ENCODE data around the gene UBIAD1. TPM values are rescaled to one million over a fixed set of nuclear protein-coding genes. Genes with fewer than 3 reads are reported as not detected.

Gene UBIAD1
- total RNA-seq, 2 experiments from 2014 or later: 22.7 to 28.9 TPM

GRCh38 chr1:11229203-11229602, 43.8 kb upstream of the UBIAD1 start:
- no peaks in the 10 kb centered on the region for H3K9me2 ChIP-seq (ENCODE audit: insufficient read depth, low read length)
- peak; percentile 59 for DNase-seq (ENCODE audit: low spot score)
- no peaks in the 10 kb centered on the region for H3K9me3 ChIP-seq (ENCODE audit: low read length)
- H4K20me1 ChIP-seq (ENCODE audit: insufficient read depth, low read length): no peaks in the 10 kb centered on the region
- CTCF ChIA-PET (ENCODE audit: unreplicated experiment): no interaction called here
- peak overlapping the region; percentile 86 for H3K27ac ChIP-seq (ENCODE audit: low read depth, low read length, poor library complexity, severe bottlenecking)
- BruUV-seq (replicated peaks): no TSS peak
- peak overlapping the region; percentile 8 for H3K4me3 ChIP-seq (ENCODE audit: low read depth, low read length, poor library complexity, severe bottlenecking)
- intact Hi-C loops (cut with micrococcal nuclease; ENCODE audit: unreplicated experiment): no loop called here
- peaks cover 22% of the 10 kb centered on the region; the same call in 1 of the 2 replicates for H3K79me2 ChIP-seq (ENCODE audit: insufficient read depth, low read depth, low read length)
- TF ChIP-seq CTCF (conservative IDR thresholded peaks at IDR 0.05; ENCODE audit: low read length) (no peak), EZH2phosphoT487 (IDR thresholded peaks at IDR 0.05; ENCODE audit: borderline replicate concordance, low read depth, low read length) (no peak)
- H3K36me3 ChIP-seq (ENCODE audit: insufficient read depth, low read length): peaks cover 92% of the 10 kb centered on the region
- H2AFZ ChIP-seq (ENCODE audit: low read length): no peak overlapping the region
- POLR2A ChIA-PET: interaction anchor here (1.0 to 1.8 kb wide), 5 partner anchors 10 to 131 kb away, joined by 3 to 6 read pairs (median 4); no protein-coding TSS in a partner anchor
- H3K4me2 ChIP-seq (ENCODE audit: low read length): peak overlapping the region; percentile 56
- H3K4me1 ChIP-seq (ENCODE audit: insufficient read depth, low read length, poor library complexity, severe bottlenecking): peaks cover 51% of the 10 kb centered on the region

GRCh38 chr1:11233208-11233607, 39.8 kb upstream of the UBIAD1 start:
- H3K79me2 ChIP-seq (ENCODE audit: insufficient read depth, low read depth, low read length): no peaks in the 10 kb centered on the region
- intact Hi-C loops (cut with micrococcal nuclease; ENCODE audit: unreplicated experiment): no loop called here
- TF ChIP-seq CTCF (conservative IDR thresholded peaks at IDR 0.05; ENCODE audit: low read length) (no peak), EZH2phosphoT487 (IDR thresholded peaks at IDR 0.05; ENCODE audit: borderline replicate concordance, low read depth, low read length) (no peak)
- no peak for DNase-seq (ENCODE audit: low spot score)
- no peak overlapping the region for H3K4me2 ChIP-seq (ENCODE audit: low read length)
- CTCF ChIA-PET (ENCODE audit: unreplicated experiment): no interaction called here
- no TSS peak for BruUV-seq (replicated peaks)
- POLR2A ChIA-PET: interaction anchor here (0.6 to 1.4 kb wide), 2 partner anchors 7 to 487 kb away, joined by 3 read pairs; no protein-coding TSS in a partner anchor
- H3K4me3 ChIP-seq (ENCODE audit: low read depth, low read length, poor library complexity, severe bottlenecking): no peak overlapping the region
- H4K20me1 ChIP-seq (ENCODE audit: insufficient read depth, low read length): no peaks in the 10 kb centered on the region
- H3K9me2 ChIP-seq (ENCODE audit: insufficient read depth, low read length): no peaks in the 10 kb centered on the region
- H2AFZ ChIP-seq (ENCODE audit: low read length): no peak overlapping the region
- H3K27ac ChIP-seq (ENCODE audit: low read depth, low read length, poor library complexity, severe bottlenecking): no peak overlapping the region
- peaks cover 17% of the 10 kb centered on the region for H3K4me1 ChIP-seq (ENCODE audit: insufficient read depth, low read length, poor library complexity, severe bottlenecking)
- H3K36me3 ChIP-seq (ENCODE audit: insufficient read depth, low read length): peaks cover 100% of the 10 kb centered on the region
- H3K9me3 ChIP-seq (ENCODE audit: low read length): no peaks in the 10 kb centered on the region

- DNase-seq (ENCODE audit: low spot score): no peak
- Histone ChIP-seq H3K27ac (ENCODE audit: low read depth, low read length, poor library complexity, severe bottlenecking) (no peak overlapping the region), H3K79me2 (ENCODE audit: insufficient read depth, low read depth, low read length) (no peaks in the 10 kb centered on the region), H3K36me3 (ENCODE audit: insufficient read depth, low read length) (peaks cover 96% of the 10 kb centered on the region), H3K4me3 (ENCODE audit: low read depth, low read length, poor library complexity, severe bottlenecking) (no peak overlapping the region), H4K20me1 (ENCODE audit: insufficient read depth, low read length) (no peaks in the 10 kb centered on the region), H3K9me2 (ENCODE audit: insufficient read depth, low read length) (no peaks in the 10 kb centered on the region), H3K4me1 (ENCODE audit: insufficient read depth, low read length, poor library complexity, severe bottlenecking) (peaks cover 5% of the 10 kb centered on the region), H3K9me3 (ENCODE audit: low read length) (no peaks in the 10 kb centered on the region), H2AFZ (ENCODE audit: low read length) (no peak overlapping the region), H3K4me2 (ENCODE audit: low read length) (no peak overlapping the region)
- intact Hi-C loops (cut with micrococcal nuclease; ENCODE audit: unreplicated experiment): no loop called here
- ChIA-PET CTCF (ENCODE audit: unreplicated experiment) (interaction anchor here (0.6 kb wide), 1 partner anchor 413 kb away, joined by 3 read pairs; no protein-coding TSS in a partner anchor), POLR2A (interaction anchor here (0.6 kb wide), 1 partner anchor 1026 kb away, joined by 4 read pairs; no protein-coding TSS in a partner anchor)
- no TSS peak for BruUV-seq (replicated peaks)
- TF ChIP-seq EZH2phosphoT487 (IDR thresholded peaks at IDR 0.05; ENCODE audit: borderline replicate concordance, low read depth, low read length) (no peak), CTCF (conservative IDR thresholded peaks at IDR 0.05; ENCODE audit: low read length) (no peak)
Observed at GRCh38 chr1:11237356-11237755, 35.6 kb upstream of the UBIAD1 start.

Data from OCI-LY7 (cell line).